OCI-LY1 (cell line): ENCODE measurements around the gene ARRDC5.
"Not testable (repeated sequence)": the region's sequence is repeated elsewhere in the genome, so short reads cannot be mapped to it uniquely, and the experiment has no call there.

Source experiments
- H2AFZ ChIP-seq: fragments of 200-600 bp; sonication (generic), shearing (Covaris generic); 2 replicates; pipeline ENCODE4 v1.6.0; 2014; ENCODE audit warnings: antibody characterized with exemption, mild to moderate bottlenecking, low read length
- H3F3A ChIP-seq: fragments of 200-600 bp; sonication (generic), shearing (Covaris generic); 2 replicates; pipeline ENCODE4 v1.6.0; 2014; ENCODE audit warnings: mild to moderate bottlenecking, antibody characterized with exemption, low read length, moderate library complexity; ENCODE audit not compliant: insufficient read depth
- H3K27ac ChIP-seq: fragments of 200-600 bp; sonication (generic); 2 replicates; pipeline ENCODE4 v1.5.1; 2014; ENCODE audit warnings: low read length, mixed run types, mild to moderate bottlenecking, low read depth; ENCODE audit not compliant: poor library complexity, severe bottlenecking
- H3K27me3 ChIP-seq: fragments of 200-600 bp; sonication (generic); 2 replicates; pipeline ENCODE4 v1.6.0; 2014; ENCODE audit warnings: antibody characterized with exemption, mild to moderate bottlenecking, low read length, moderate library complexity; ENCODE audit not compliant: insufficient read depth
- H3K36me3 ChIP-seq: fragments of 200-600 bp; sonication (generic); 2 replicates; pipeline ENCODE4 v1.6.1; 2014; ENCODE audit warnings: mild to moderate bottlenecking, antibody characterized with exemption, low read length, moderate library complexity, mixed read lengths; ENCODE audit not compliant: insufficient read depth
- H3K4me1 ChIP-seq: fragments of 200-600 bp; sonication (generic); 2 replicates; pipeline ENCODE4 v1.5.1; 2014; ENCODE audit warnings: mild to moderate bottlenecking, low read length, moderate library complexity; ENCODE audit not compliant: insufficient read depth, severe bottlenecking
- H3K4me2 ChIP-seq: fragments of 200-600 bp; sonication (generic), shearing (Covaris generic); 2 replicates; pipeline ENCODE4 v1.6.1; 2014; ENCODE audit warnings: low read length
- H3K4me3 ChIP-seq: fragments of 200-600 bp; sonication (generic); 2 replicates; pipeline ENCODE4 v1.5.1; 2014; ENCODE audit warnings: low read length, low read depth, mild to moderate bottlenecking, mixed read lengths; ENCODE audit not compliant: poor library complexity, severe bottlenecking
- H3K79me2 ChIP-seq: fragments of 200-600 bp; shearing (Covaris generic); 2 replicates; pipeline ENCODE4 v1.6.1; 2016; ENCODE audit warnings: mixed run types, low read length, mixed read lengths; ENCODE audit not compliant: insufficient read depth
- H3K9ac ChIP-seq: fragments of 200-600 bp; sonication (generic), shearing (Covaris generic); 2 replicates; pipeline ENCODE4 v1.6.1; 2014; ENCODE audit warnings: mild to moderate bottlenecking, low read length, mixed read lengths
- H3K9me2 ChIP-seq: fragments of 200-600 bp; sonication (generic), shearing (Covaris generic); 2 replicates; pipeline ENCODE4 v1.6.1; 2014; ENCODE audit warnings: low read depth, mild to moderate bottlenecking, low read length, mixed read lengths
- H3K9me3 ChIP-seq: fragments of 200-600 bp; shearing (Covaris generic); 2 replicates; pipeline ENCODE4 v1.6.1; 2014; ENCODE audit warnings: low read length, mixed read lengths
- H4K20me1 ChIP-seq: fragments of 200-600 bp; sonication (generic), shearing (Covaris generic); 2 replicates; pipeline ENCODE4 v1.6.0; 2016; ENCODE audit warnings: mild to moderate bottlenecking, low read length; ENCODE audit not compliant: insufficient read depth
- EZH2 ChIP-seq: fragments of 200-600 bp; sonication (generic), shearing (Covaris generic); IDR thresholded peaks from 2 replicates; pipeline ENCODE4 v1.8.0; 2017; ENCODE audit warnings: borderline replicate concordance, mixed run types, mild to moderate bottlenecking, antibody characterized with exemption, low read length, moderate library complexity, mixed read lengths
- TF ChIP-seq, protein P1 (sequence below): fragments of 200-600 bp; sonication (generic), shearing (Covaris generic); IDR thresholded peaks from 2 replicates; pipeline ENCODE4 v1.5.1; 2017; ENCODE audit warnings: mild to moderate bottlenecking, antibody characterized with exemption, low read length, moderate library complexity, mixed read lengths

The ARRDC5 gene

GRCh38 chr19:4847190-4847973 lies 55.3 kb downstream of the ARRDC5 start:
- Histone ChIP-seq H3K4me1 (peaks cover 17% of the 10 kb centered on the region), H3K79me2 (no peaks in the 10 kb centered on the region), H3K9me3 (no peaks in the 10 kb centered on the region), H3K4me2 (no peak overlapping the region), H2AFZ (no peak overlapping the region), H3K9ac (no peak overlapping the region), H3F3A (no peaks in the 10 kb centered on the region), H3K9me2 (no peaks in the 10 kb centered on the region), H3K4me3 (no peak overlapping the region), H3K27ac (no peak overlapping the region), H3K27me3 (no peaks in the 10 kb centered on the region), H3K36me3 (peaks cover 25% of the 10 kb centered on the region), H4K20me1 (no peaks in the 10 kb centered on the region)
- TF ChIP-seq, protein P1, sequence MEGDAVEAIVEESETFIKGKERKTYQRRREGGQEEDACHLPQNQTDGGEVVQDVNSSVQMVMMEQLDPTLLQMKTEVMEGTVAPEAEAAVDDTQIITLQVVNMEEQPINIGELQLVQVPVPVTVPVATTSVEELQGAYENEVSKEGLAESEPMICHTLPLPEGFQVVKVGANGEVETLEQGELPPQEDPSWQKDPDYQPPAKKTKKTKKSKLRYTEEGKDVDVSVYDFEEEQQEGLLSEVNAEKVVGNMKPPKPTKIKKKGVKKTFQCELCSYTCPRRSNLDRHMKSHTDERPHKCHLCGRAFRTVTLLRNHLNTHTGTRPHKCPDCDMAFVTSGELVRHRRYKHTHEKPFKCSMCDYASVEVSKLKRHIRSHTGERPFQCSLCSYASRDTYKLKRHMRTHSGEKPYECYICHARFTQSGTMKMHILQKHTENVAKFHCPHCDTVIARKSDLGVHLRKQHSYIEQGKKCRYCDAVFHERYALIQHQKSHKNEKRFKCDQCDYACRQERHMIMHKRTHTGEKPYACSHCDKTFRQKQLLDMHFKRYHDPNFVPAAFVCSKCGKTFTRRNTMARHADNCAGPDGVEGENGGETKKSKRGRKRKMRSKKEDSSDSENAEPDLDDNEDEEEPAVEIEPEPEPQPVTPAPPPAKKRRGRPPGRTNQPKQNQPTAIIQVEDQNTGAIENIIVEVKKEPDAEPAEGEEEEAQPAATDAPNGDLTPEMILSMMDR, result no peak
- TF ChIP-seq EZH2, result no peak

- H3K79me2 ChIP-seq, H3K9me3 ChIP-seq, H3K4me2 ChIP-seq, H3K9me2 ChIP-seq, H3K27ac ChIP-seq, H4K20me1 ChIP-seq, H3K27me3 ChIP-seq, H3K4me3 ChIP-seq, H3K9ac ChIP-seq, H2AFZ ChIP-seq, H3F3A ChIP-seq: not testable (repeated sequence)
- H3K4me1 ChIP-seq, result peaks cover 17% of the 10 kb centered on the region
- peaks cover 30% of the 10 kb centered on the region for H3K36me3 ChIP-seq
Observed at GRCh38 chr19:4845975-4846374, 56.7 kb downstream of the ARRDC5 start.

DNA sequence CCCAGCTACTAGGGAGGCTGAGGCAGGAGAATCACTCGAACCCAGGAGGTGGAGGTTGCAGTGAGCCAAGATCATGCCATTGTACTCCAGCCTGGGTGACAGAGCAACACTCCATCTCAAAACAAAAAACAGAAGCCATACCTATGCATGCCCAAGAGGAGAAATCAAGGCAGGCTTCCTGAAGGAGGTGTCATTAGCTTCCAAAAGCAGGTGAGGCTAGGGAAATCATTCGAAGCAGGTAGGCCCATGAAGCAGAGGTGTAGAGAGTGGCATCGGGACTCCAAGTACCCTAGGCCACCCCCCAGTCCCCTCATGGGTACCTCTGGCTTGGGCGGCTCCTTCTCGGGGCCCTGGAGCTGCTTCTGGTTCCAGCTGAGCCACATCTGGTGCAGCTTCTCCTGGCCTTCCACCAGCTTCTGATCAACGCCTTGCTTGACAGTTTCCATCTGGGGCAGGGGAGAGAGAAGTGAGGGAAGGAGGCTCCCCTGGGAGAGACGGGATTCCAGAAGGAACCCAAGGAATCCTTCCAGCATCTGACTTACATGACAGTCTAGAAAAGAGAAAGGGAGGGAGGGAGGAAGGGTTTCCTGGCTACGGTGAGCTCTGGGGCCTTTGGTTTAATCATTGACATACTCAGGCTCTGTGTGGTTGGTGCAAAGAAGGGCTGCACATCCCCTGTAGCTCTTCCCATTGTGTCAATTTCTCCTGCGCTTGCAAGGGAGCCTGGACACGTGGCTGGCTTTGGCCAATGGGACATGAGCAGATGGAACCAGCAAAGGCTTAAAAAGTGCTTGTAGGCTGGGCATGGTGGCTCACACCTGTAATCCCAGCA lies 58.1 kb downstream of the ARRDC5 start:
- TF ChIP-seq EZH2, result no peak
- TF ChIP-seq, protein P1, result no peak
- no peaks in the 10 kb centered on the region for H3F3A ChIP-seq
- H3K36me3 ChIP-seq, result peaks cover 40% of the 10 kb centered on the region
- no peaks in the 10 kb centered on the region for H3K27me3 ChIP-seq
- peaks cover 10% of the 10 kb centered on the region for H3K4me1 ChIP-seq
- no peak overlapping the region for H2AFZ ChIP-seq
- no peaks in the 10 kb centered on the region for H4K20me1 ChIP-seq
- no peak overlapping the region for H3K27ac ChIP-seq
- H3K4me2 ChIP-seq, result no peak overlapping the region
- H3K79me2 ChIP-seq, result no peaks in the 10 kb centered on the region
- H3K9me3 ChIP-seq, result no peaks in the 10 kb centered on the region
- H3K9ac ChIP-seq, result no peak overlapping the region
- no peaks in the 10 kb centered on the region for H3K9me2 ChIP-seq
- no peak overlapping the region for H3K4me3 ChIP-seq
